GM10248 (cell line): Measurements from ENCODE around the gene UVRAG.

ENCODE experiments used
- CTCF ChIA-PET: fragments of 300-600 bp; sonication (Branson Sonifier 250); formaldehyde crosslinking; extraction: SDS; loops from one replicate; lab custom pipeline; 2021; ENCODE audit warnings: antibody characterized with exemption; lab: Yijun Ruan, JAX
- POLR2A ChIA-PET: fragments of 350-650 bp; sonication (Branson Sonifier 250); formaldehyde crosslinking; extraction: SDS; loops from one replicate; lab custom pipeline; 2020; ENCODE audit warnings: antibody characterized with exemption; lab: Yijun Ruan, JAX
- DNase-seq: peaks from one replicate; pipeline ENCODE4 v3.0.0; 2012; ENCODE audit errors: extremely low spot score
- TF ChIP-seq, protein P1 (sequence below): IDR thresholded peaks from 2 replicates; pipeline ENCODE4 v1.5.1; 2012; ENCODE audit warnings: mild to moderate bottlenecking, low read depth; ENCODE audit errors: extremely low read depth, missing control alignments, control extremely low read depth

Gene UVRAG

GRCh38 chr11:76107971-76108370 lies 293.0 kb downstream of the UVRAG start:
- POLR2A ChIA-PET = no interaction called here
- TF ChIP-seq, protein P1, sequence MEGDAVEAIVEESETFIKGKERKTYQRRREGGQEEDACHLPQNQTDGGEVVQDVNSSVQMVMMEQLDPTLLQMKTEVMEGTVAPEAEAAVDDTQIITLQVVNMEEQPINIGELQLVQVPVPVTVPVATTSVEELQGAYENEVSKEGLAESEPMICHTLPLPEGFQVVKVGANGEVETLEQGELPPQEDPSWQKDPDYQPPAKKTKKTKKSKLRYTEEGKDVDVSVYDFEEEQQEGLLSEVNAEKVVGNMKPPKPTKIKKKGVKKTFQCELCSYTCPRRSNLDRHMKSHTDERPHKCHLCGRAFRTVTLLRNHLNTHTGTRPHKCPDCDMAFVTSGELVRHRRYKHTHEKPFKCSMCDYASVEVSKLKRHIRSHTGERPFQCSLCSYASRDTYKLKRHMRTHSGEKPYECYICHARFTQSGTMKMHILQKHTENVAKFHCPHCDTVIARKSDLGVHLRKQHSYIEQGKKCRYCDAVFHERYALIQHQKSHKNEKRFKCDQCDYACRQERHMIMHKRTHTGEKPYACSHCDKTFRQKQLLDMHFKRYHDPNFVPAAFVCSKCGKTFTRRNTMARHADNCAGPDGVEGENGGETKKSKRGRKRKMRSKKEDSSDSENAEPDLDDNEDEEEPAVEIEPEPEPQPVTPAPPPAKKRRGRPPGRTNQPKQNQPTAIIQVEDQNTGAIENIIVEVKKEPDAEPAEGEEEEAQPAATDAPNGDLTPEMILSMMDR = no peak
- no peak for DNase-seq
- CTCF ChIA-PET = interaction anchor here (1.4 to 4.2 kb wide), 3 partner anchors 9 to 44 kb away, joined by 5 to 15 read pairs (median 5); no protein-coding TSS in a partner anchor

GRCh38 chr11:76114238-76114637 lies 299.2 kb downstream of the UVRAG start:
- ChIA-PET POLR2A (no interaction called here), CTCF (interaction anchor here (0.6 to 3.4 kb wide), 7 partner anchors 8 to 518 kb away, joined by 3 to 11 read pairs (median 4); no protein-coding TSS in a partner anchor)
- TF ChIP-seq, protein P1 = no peak
- DNase-seq = no peak

- DNase-seq = no peak
- ChIA-PET CTCF (interaction anchor here (1.2 to 1.8 kb wide), 4 partner anchors 16 to 219 kb away, joined by 3 to 6 read pairs (median 3); no protein-coding TSS in a partner anchor), POLR2A (no interaction called here)
- TF ChIP-seq, protein P1 = no peak
Measured at GRCh38 chr11:76115555-76115954, 300.5 kb downstream of the UVRAG start.

DNA sequence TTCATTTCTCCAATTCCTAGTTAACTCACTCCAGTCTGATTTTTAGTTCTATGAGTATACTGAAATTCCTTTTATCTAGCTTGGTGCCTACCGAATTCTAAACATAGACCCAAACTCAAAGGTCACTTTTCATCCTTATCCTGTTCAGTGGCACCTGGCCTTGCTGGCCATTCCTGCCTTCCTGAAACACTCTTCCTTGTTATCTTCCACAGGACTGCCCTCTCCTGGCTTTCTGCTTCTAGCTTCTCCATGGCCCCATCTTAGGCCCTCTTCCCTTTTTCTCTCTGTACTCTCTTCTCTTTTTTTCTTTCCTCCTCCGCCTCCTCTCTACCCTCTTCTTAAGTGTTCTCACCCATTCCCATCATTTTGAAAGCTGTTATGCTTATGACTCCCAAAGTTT lies 304.0 kb downstream of the UVRAG start:
- CTCF ChIA-PET = interaction anchor here (1.4 to 4.2 kb wide), 3 partner anchors 11 to 34 kb away, joined by 3 to 23 read pairs (median 15); no protein-coding TSS in a partner anchor
- TF ChIP-seq, protein P1 = no peak
- no peak for DNase-seq
- POLR2A ChIA-PET = no interaction called here

- TF ChIP-seq, protein P1 = no peak
- POLR2A ChIA-PET = no interaction called here
- CTCF ChIA-PET = interaction anchor here (1.1 to 4.2 kb wide), 6 partner anchors 9 to 33 kb away, joined by 3 to 23 read pairs (median 4); no protein-coding TSS in a partner anchor
- DNase-seq = no peak
Measured at GRCh38 chr11:76119779-76120178, 304.8 kb downstream of the UVRAG start.

DNA sequence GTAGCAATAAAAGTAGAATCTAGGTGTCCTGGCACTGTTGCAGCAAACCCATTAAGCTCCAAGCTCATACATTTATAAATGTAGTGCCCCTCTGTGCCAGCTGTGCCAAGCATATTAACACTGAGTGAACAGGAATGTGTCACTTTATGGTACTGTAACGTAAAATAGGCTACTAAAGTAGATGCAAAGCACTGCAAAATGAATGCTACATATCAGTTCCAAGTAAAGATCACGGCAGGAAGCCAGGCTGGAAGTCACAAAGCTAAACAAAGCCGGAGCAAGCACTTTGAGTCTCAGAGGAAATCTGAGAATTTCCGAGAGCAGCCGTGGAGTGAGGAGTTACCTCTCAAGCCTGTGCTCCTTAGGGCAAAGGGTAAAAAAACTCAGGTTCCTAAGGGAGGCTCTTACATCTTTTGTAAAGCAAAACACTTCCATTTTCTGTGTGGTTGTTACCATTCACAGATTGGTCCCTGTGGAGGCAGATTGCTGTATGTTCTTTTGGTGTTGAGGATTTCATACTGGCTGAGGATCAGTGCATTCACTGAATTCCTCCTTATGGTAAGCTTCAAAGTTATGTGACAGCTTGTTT lies 305.6 kb downstream of the UVRAG start:
- TF ChIP-seq, protein P1 = no peak
- DNase-seq = no peak
- CTCF ChIA-PET = interaction anchor here (0.9 to 4.2 kb wide), 10 partner anchors 7 to 223 kb away, joined by 3 to 25 read pairs (median 4); no protein-coding TSS in a partner anchor
- POLR2A ChIA-PET = no interaction called here
